Heart left ventricle (tissue), 16 donors: ENCODE measurements around the gene ZFP57. TPM values are rescaled to one million over a fixed set of nuclear protein-coding genes. Genes with fewer than 3 reads are reported as not detected.

Experiments used
- ATAC-seq, 4 donors: fragments of 200-7000 bp; cut with Tn5 transposase; one replicate each; pipeline ENCODE4 v1.9.1; 2020 to 2022; ENCODE audit warnings: moderate library complexity in 4 of 4, mild to moderate bottlenecking in 3 of 4, moderate number of reproducible peaks in 1 of 4
- DNase-seq, 5 donors: peaks; one replicate each; pipeline ENCODE4 v3.0.0-alpha.2; 2020
- H3K27ac ChIP-seq, 12 donors: fragments of 200-600 bp; sonication (generic) in 4 of 12; one replicate each; pipeline versions ENCODE4 v1.5.0 to v1.8.0; 2016 to 2022; ENCODE audit warnings: mild to moderate bottlenecking in 2 of 12
- H3K27me3 ChIP-seq, 9 donors: fragments of 200-600 bp; sonication (generic) in 2 of 9; one replicate each; pipeline versions ENCODE4 v1.5.1 to v1.8.0; 2016 to 2022; ENCODE audit warnings: mild to moderate bottlenecking in 3 of 9
- H3K36me3 ChIP-seq, 9 donors: fragments of 200-600 bp; sonication (generic) in 2 of 9; one replicate each; pipeline versions ENCODE4 v1.5.0 to v1.8.0; 2018 to 2022; ENCODE audit warnings: mild to moderate bottlenecking in 2 of 9
- H3K4me1 ChIP-seq, 12 donors: fragments of 200-600 bp; sonication (generic) in 4 of 12; one replicate each; pipeline versions ENCODE4 v1.5.0 to v1.8.0; 2016 to 2022; ENCODE audit warnings: mild to moderate bottlenecking in 3 of 12
- H3K4me3 ChIP-seq, 12 donors: fragments of 200-600 bp; sonication (generic) in 4 of 12; one replicate each; pipeline versions ENCODE4 v1.5.0 to v1.8.0; 2017 to 2022; ENCODE audit warnings: mild to moderate bottlenecking in 9 of 12, moderate library complexity in 4 of 12
- H3K9me3 ChIP-seq, 12 donors: fragments of 200-600 bp; sonication (generic) in 4 of 12; one replicate each; pipeline versions ENCODE4 v1.5.0 to v1.8.0; 2016 to 2022; ENCODE audit warnings: mild to moderate bottlenecking in 1 of 12
- POLR2A ChIP-seq, 2 donors: fragments of 450-650 bp; IDR thresholded peaks; one replicate each; pipeline ENCODE4 v1.6.1; 2017; ENCODE audit warnings: antibody characterized with exemption in 2 of 2, mild to moderate bottlenecking in 2 of 2, moderate library complexity in 2 of 2
- WGBS, 4 donors: extraction: QIAGEN DNeasy Blood & Tissue Kit in 2 of 4; methylation state at CpG; one replicate each; pipeline versions ENCODE4 v1.1.5 to v1.1.7; 2013 to 2018; 5-methylcytosine and 5-hydroxymethylcytosine counted together
- intact Hi-C, 10 donors: fragments of 100-400 bp; cut with DNase I; formaldehyde crosslinking; loops; one replicate each; pipeline versions ENCODE4 v1.11.1 to v1.14.2; 2022
- polyA plus RNA-seq, 2 donors: library from polyadenylated mRNA; stranded (reverse); fragments of 200-250 nt; gene quantifications; one replicate each; pipeline ENCODE4 v1.2.3, GENCODE V29; 2013
- total RNA-seq, 9 donors: library from RNA; depleted of rRNA in 2 of 9; stranded (reverse); fragments of >200 nt in 2 of 9; fragmentation: NEBNext Ultra II Directional in 3 of 9; extraction: Animal tissue kit (Norgen Biotek cat#: 25700) in 3 of 9; gene quantifications; one replicate each; pipeline versions ENCODE4 v1.1.0 to v1.2.4, GENCODE V29; 2016 to 2023
- TF ChIP-seq, protein P1 (sequence below), 12 donors: fragments of 200-600 bp; sonication (generic) in 4 of 12; IDR thresholded peaks; one replicate each; pipeline versions ENCODE4 v1.5.0 to v1.8.0; 2018 to 2022; ENCODE audit warnings: antibody characterized with exemption in 12 of 12, mild to moderate bottlenecking in 5 of 12
- donor health status: ischemic (EF 13 %, LVEDD 7.1; RV severe dilation, severe dysfunction).
- donor health status: healthy with polysubstance abuse.
- donor health status: DM: no; HTN: yes; CAD: no.
- donor health status: DM: no; HTN: no; CAD: no.
- donor health status: ischemic (EF 25% LVEDD 6.9; RV normal size, moderate dysfunction).
- donor health status: ischemic (EF 25% LVEDD 5.7; RV mildly dilated, moderate dysfunction).
- donor health status: healthy.
- donor health status: DM: yes; HTN: yes; CAD: no.
- donor health status: ischemic (EF 35%, LVEDD 5.7; RV mildly dilated, moderate dysfunction).
- donor health status: nonischemic (EF 11% LVEDD 7.7; RV severe dilation, severe dysfunction).
- donor health status: DM: yes; HTN: yes; CAD: no.
- donor health status: PGD.
- donor health status: ischemic (EF 29% LVEDD 5.4; RV normal size, mild dysfunction).
- donor health status: nonischemic (EF 23%, LVEDD 6.1; RV moderate dilation, normal function).

The ZFP57 gene
- total and polyA plus RNA-seq, 11 donors, result 0.06 to 18.1 (median 2.8) TPM; not detected in 7

DNA sequence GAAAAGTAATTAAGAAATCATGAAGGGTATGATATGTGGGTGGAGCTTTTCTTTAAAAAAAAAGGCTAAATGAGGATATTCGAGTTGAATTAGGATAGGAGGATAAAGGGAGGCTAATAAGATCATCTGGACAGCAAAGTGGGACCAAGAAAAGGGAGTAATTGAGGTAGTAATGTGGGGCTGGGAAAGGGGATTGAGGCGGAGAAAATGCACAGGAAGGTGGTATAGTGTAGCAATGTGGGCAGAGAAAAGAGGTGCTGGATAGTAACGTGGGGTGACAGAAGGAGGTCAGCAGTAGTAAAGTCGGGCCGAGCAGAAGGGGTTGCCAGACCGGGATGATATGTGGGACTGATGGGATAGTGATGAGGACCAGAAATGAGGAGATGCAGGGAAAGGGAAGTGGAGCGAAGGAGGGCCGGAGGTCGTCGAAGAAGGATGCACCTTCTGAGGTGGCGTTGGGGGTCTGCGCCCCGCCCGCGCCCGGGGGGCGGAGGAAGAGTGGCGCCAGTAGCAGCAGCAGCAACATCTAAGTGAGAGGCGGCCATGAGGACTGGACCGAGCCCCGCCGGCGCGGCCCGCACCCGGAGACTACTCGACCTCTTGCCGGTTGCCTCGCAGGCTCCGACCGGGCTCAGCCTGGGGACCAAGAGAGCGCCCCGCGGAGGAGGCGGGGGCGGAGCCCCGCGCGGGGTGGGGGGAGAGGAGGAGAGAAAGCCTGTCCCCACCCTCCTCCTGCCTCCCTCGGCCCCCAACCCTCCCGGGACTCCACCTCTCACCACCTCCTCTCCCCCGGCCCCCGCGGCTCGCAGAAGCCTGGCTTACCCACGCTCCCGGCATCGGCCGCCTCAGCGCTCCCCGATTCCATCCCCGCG, 48.9 kb downstream of the ZFP57 start:
- intact Hi-C loops, result no loop called here
- Histone ChIP-seq H3K4me1 (peaks cover 0 to 46% (median 29%) of the 10 kb centered on the region in 12 donors), H3K36me3 (no peaks in the 10 kb centered on the region), H3K27me3 (peaks cover 0 to 6% (median 0%) of the 10 kb centered on the region in 9 donors), H3K27ac (peak overlapping the region in 11 of 12 donors; percentile 51 to 91 (median 74)), H3K4me3 (peak overlapping the region; percentile 52 to 96 (median 72)), H3K9me3 (no peaks in the 10 kb centered on the region)
- DNase-seq, result peak; percentile 67 to 85 (median 71)
- TF ChIP-seq, protein P1, sequence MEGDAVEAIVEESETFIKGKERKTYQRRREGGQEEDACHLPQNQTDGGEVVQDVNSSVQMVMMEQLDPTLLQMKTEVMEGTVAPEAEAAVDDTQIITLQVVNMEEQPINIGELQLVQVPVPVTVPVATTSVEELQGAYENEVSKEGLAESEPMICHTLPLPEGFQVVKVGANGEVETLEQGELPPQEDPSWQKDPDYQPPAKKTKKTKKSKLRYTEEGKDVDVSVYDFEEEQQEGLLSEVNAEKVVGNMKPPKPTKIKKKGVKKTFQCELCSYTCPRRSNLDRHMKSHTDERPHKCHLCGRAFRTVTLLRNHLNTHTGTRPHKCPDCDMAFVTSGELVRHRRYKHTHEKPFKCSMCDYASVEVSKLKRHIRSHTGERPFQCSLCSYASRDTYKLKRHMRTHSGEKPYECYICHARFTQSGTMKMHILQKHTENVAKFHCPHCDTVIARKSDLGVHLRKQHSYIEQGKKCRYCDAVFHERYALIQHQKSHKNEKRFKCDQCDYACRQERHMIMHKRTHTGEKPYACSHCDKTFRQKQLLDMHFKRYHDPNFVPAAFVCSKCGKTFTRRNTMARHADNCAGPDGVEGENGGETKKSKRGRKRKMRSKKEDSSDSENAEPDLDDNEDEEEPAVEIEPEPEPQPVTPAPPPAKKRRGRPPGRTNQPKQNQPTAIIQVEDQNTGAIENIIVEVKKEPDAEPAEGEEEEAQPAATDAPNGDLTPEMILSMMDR (IDR thresholded peaks at IDR 0.05), result no peak
- no peak for TF ChIP-seq POLR2A (IDR thresholded peaks at IDR 0.05)
- WGBS, 4 donors, result 4 to 9% (median 7%) methylated on average over 31 to 53 of the region's 53 CpGs
- ATAC-seq, result peak; percentile 7 to 47 (median 29)

DNA sequence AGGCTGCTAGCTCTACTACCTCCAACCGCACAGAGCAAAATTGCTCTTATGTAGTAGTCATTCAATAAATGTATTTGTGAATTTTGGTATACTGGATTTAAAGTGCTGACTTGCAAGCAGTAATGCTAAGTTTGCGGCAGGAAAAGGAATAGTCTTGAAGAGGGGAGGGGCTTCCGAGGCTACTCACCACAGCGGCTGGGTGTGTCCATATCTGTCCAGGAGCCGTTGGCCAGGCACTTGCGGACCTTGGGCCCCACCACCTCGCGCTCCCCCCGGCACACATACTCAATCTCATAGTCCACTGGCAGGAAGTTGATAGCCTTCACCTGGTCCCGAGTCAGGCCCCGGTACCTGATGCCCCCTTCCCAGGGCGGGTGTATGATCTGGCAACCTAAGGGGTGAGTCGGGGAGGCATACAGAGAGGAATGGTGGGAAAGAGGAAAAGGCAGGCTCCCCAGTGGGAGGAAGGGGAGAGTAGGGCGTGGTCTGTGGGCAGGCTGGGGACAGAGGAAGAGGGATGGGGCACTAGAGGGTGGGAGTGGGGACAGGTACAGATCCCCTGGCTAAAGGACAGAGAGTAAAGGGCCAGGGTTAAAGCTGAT, 49.6 kb downstream of the ZFP57 start:
- ATAC-seq (no peak), DNase-seq (peak in 1 of 5 donors; percentile 26)
- no peaks in the 10 kb centered on the region for H3K36me3 ChIP-seq
- no peak overlapping the region for H3K27ac ChIP-seq
- WGBS, 4 donors, result 60 to 65% (median 64%) methylated on average over 14 of the region's 14 CpGs
- TF ChIP-seq, protein P1 (IDR thresholded peaks at IDR 0.05), result no peak
- no peaks in the 10 kb centered on the region for H3K9me3 ChIP-seq
- peaks cover 0 to 6% (median 0%) of the 10 kb centered on the region in 9 donors for H3K27me3 ChIP-seq
- peaks cover 0 to 46% (median 29%) of the 10 kb centered on the region in 12 donors for H3K4me1 ChIP-seq
- intact Hi-C loops, result no loop called here
- peak overlapping the region in 6 of 12 donors; percentile 0 to 96 (median 77) for H3K4me3 ChIP-seq

DNA sequence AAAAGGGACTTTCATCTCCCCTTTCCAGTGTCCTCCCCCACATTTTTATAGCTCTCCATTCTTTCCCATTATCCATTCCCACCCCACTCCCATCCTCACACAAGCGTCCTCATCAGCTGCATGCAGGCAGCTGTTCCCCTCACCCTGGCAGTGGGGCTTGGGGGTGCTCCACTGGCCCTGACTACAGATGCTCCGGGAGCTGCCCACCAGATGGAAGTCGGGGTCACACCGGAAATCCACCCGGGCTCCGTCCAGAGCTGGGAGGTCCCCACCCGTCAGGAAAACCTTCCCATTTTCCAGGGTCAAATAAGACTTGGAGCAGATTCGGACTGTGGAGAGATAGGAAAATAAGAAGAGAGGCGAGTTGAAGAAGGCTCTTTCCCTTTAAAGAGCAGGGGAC, 50.6 kb downstream of the ZFP57 start:
- no peak overlapping the region for H3K4me3 ChIP-seq
- intact Hi-C loops, result no loop called here
- no peak for ATAC-seq
- no peak overlapping the region for H3K27ac ChIP-seq
- DNase-seq, result no peak
- H3K36me3 ChIP-seq, result no peaks in the 10 kb centered on the region
- TF ChIP-seq POLR2A (IDR thresholded peaks at IDR 0.05), result no peak
- TF ChIP-seq, protein P1 (IDR thresholded peaks at IDR 0.05), result no peak
- H3K27me3 ChIP-seq, result peaks cover 0 to 6% (median 0%) of the 10 kb centered on the region in 9 donors
- H3K4me1 ChIP-seq, result peaks cover 0 to 46% (median 29%) of the 10 kb centered on the region in 12 donors
- WGBS, 4 donors, result 71 to 77% (median 74%) methylated on average over 9 of the region's 9 CpGs
- H3K9me3 ChIP-seq, result no peaks in the 10 kb centered on the region

DNA sequence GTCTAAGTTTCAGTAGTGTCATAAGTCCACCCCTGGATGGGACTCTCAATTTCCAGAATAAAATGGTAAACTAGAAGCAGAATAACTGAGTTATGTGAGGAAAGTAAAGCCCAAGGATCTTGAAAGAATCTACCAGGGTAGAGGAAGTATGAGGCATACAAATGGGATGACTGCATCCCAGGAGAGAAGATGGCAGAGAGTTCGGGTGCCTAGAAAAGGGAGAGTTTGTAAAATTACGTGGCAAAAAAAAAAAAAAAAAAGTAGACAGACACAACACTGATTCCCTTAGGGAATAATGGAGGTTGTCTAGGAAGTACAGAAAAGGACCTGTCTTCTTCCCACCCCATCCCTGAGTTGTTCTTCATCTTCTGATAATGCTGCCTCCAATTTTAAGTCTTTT, 51.4 kb downstream of the ZFP57 start:
- Histone ChIP-seq H3K9me3 (no peaks in the 10 kb centered on the region), H3K27ac (no peak overlapping the region), H3K4me1 (peaks cover 0 to 46% (median 29%) of the 10 kb centered on the region in 12 donors), H3K4me3 (no peak overlapping the region), H3K27me3 (peaks cover 0 to 6% (median 0%) of the 10 kb centered on the region in 9 donors), H3K36me3 (peaks cover 0 to under 1% (median 0%) of the 10 kb centered on the region in 9 donors)
- WGBS, 4 donors, result 79 to 95% (median 83%) methylated on average over 2 of the region's 2 CpGs
- DNase-seq, result no peak
- TF ChIP-seq, protein P1 (IDR thresholded peaks at IDR 0.05), result no peak
- TF ChIP-seq POLR2A (IDR thresholded peaks at IDR 0.05), result no peak
- ATAC-seq, result no peak
- intact Hi-C loops, result no loop called here
